A673 (cell line): ENCODE measurements around the gene MTHFR. TPM values are rescaled to one million over a fixed set of nuclear protein-coding genes. Genes with fewer than 3 reads are reported as not detected.

ENCODE experiments used
- BruUV-seq: library from RNA; stranded (reverse); fragments of 400-500 nt; replicated peaks from 2 replicates; lab custom pipeline; 2021; lab: Mats Ljungman, UMichigan
- CTCF ChIA-PET: fragments of 300-600 bp; sonication (Branson Sonifier 250); formaldehyde crosslinking; loops from one replicate; lab custom pipeline; 2022; ENCODE audit warnings: antibody characterized with exemption; lab: Charles Lee
- POLR2A ChIA-PET: fragments of 300-600 bp; sonication (Branson Sonifier 250); formaldehyde crosslinking; loops from one replicate; lab custom pipeline; 2022; ENCODE audit warnings: antibody characterized with exemption; ENCODE audit not compliant: low non-redundant PET; lab: Charles Lee
- DNase-seq: peaks from one replicate; pipeline ENCODE4 v3.0.0-alpha.2; 2015; ENCODE audit warnings: low spot score
- H3K27ac ChIP-seq: fragments of 200-600 bp; sonication (generic); 2 replicates; pipeline ENCODE4 v1.5.1; 2016; ENCODE audit warnings: mixed run types, low read depth, mild to moderate bottlenecking, mixed read lengths, antibody characterized with exemption, low read length; ENCODE audit not compliant: poor library complexity, severe bottlenecking
- H3K27me3 ChIP-seq: fragments of 200-600 bp; sonication (generic); replicated peaks from 2 replicates; pipeline ENCODE4 v1.6.1; 2017; ENCODE audit warnings: mixed run types, low read depth, mild to moderate bottlenecking, mixed read lengths, antibody characterized with exemption, low read length; ENCODE audit not compliant: insufficient read depth, poor library complexity
- H3K36me3 ChIP-seq: fragments of 200-600 bp; sonication (generic); 2 replicates; pipeline ENCODE4 v1.6.1; 2016; ENCODE audit warnings: mixed run types, mild to moderate bottlenecking, mixed read lengths, antibody characterized with exemption, low read length; ENCODE audit not compliant: insufficient read depth, poor library complexity, severe bottlenecking
- H3K4me1 ChIP-seq: fragments of 200-600 bp; sonication (generic); 2 replicates; pipeline ENCODE4 v1.6.1; 2017; ENCODE audit warnings: mixed run types, mild to moderate bottlenecking, mixed read lengths, antibody characterized with exemption, low read length; ENCODE audit not compliant: insufficient read depth, poor library complexity, severe bottlenecking
- H3K4me3 ChIP-seq: fragments of 200-600 bp; sonication (generic); 2 replicates; pipeline ENCODE4 v1.5.1; 2016; ENCODE audit warnings: low read depth, mixed run types, mild to moderate bottlenecking, mixed read lengths, low read length; ENCODE audit not compliant: poor library complexity, severe bottlenecking
- H3K9me3 ChIP-seq: fragments of 200-600 bp; sonication (generic); 2 replicates; pipeline ENCODE4 v1.6.1; 2016; ENCODE audit warnings: mixed run types, low read depth, mild to moderate bottlenecking, mixed read lengths, antibody characterized with exemption, low read length; ENCODE audit not compliant: poor library complexity, severe bottlenecking
- CTCF ChIP-seq: fragments of 300-800, 200-600 bp; sonication (generic); conservative IDR thresholded peaks from 2 replicates; pipeline ENCODE4 v1.5.1; 2017; ENCODE audit warnings: low read depth, mild to moderate bottlenecking, antibody characterized with exemption, low read length, moderate library complexity, mixed read lengths
- EZH2 ChIP-seq: fragments of 200-600 bp; sonication (generic); IDR thresholded peaks from 2 replicates; pipeline ENCODE4 v1.6.1; 2017; ENCODE audit warnings: borderline replicate concordance, low read depth, mild to moderate bottlenecking, mixed read lengths, antibody characterized with exemption, low read length; ENCODE audit not compliant: poor library complexity, severe bottlenecking
- intact Hi-C: fragments of 100-400 bp; cut with micrococcal nuclease; formaldehyde crosslinking; loops from one replicate; pipeline ENCODE4 v1.10.0; 2022; ENCODE audit not compliant: unreplicated experiment
- total RNA-seq: library from RNA; stranded (reverse); gene quantifications from 2 replicates; pipeline ENCODE4 v1.2.3, GENCODE V29; 2021

Gene MTHFR
- total RNA-seq, 1 experiment from 2014 or later, result 23.3 TPM

- Histone ChIP-seq H3K36me3 (no peaks in the 10 kb centered on the region), H3K4me3 (no peak overlapping the region), H3K9me3 (no peaks in the 10 kb centered on the region), H3K4me1 (no peaks in the 10 kb centered on the region), H3K27ac (no peak overlapping the region), H3K27me3 (no peaks in the 10 kb centered on the region)
- intact Hi-C loops, result no loop called here
- POLR2A ChIA-PET, result no interaction called here
- no peak for DNase-seq
- CTCF ChIA-PET, result no interaction called here
- TF ChIP-seq EZH2 (no peak), CTCF (no peak)
- no TSS peak for BruUV-seq
Measured at GRCh38 chr1:11772458-11772857, 33.3 kb downstream of the MTHFR start.

GRCh38 chr1:11771481-11772043 lies 34.2 kb downstream of the MTHFR start:
- DNase-seq, result no peak
- no peak for TF ChIP-seq CTCF
- TF ChIP-seq EZH2, result no peak
- Histone ChIP-seq H3K4me3 (no peak overlapping the region), H3K9me3 (no peaks in the 10 kb centered on the region), H3K36me3 (no peaks in the 10 kb centered on the region), H3K27me3 (no peaks in the 10 kb centered on the region), H3K4me1 (no peaks in the 10 kb centered on the region), H3K27ac (no peak overlapping the region)
- intact Hi-C loops, result no loop called here
- ChIA-PET POLR2A (no interaction called here), CTCF (no interaction called here)
- BruUV-seq, result no TSS peak

- Histone ChIP-seq H3K4me3 (no peak overlapping the region), H3K36me3 (no peaks in the 10 kb centered on the region), H3K4me1 (no peaks in the 10 kb centered on the region), H3K27me3 (no peaks in the 10 kb centered on the region), H3K9me3 (no peaks in the 10 kb centered on the region), H3K27ac (no peak overlapping the region)
- no TSS peak for BruUV-seq
- DNase-seq, result no peak
- CTCF ChIA-PET, result no interaction called here
- intact Hi-C loops, result no loop called here
- TF ChIP-seq EZH2 (no peak), CTCF (no peak)
- POLR2A ChIA-PET, result no interaction called here
Measured at GRCh38 chr1:11770011-11770410, 35.8 kb downstream of the MTHFR start.
